Stomach (tissue), 4 donors: ENCODE results near the gene IP6K3.

Experiments
- CTCF ChIP-seq, 7 experiments: fragments of 450-650 bp in 4 of 7; fragments of 200-600 bp in 3 of 7; sonication (generic) in 3 of 7; IDR thresholded peaks; one replicate each; pipeline ENCODE4 v1.5.1; 2016 to 2019; ENCODE audit warnings: antibody characterized with exemption in 7 of 7, control low read depth in 2 of 7, mild to moderate bottlenecking in 1 of 7
- EP300 ChIP-seq: sonication (generic); formaldehyde crosslinking; IDR thresholded peaks from one replicate; pipeline ENCODE4 v1.6.1; 2017; ENCODE audit warnings: antibody characterized with exemption
- POLR2A ChIP-seq, 4 donors: fragments of 450-650 bp; IDR thresholded peaks; one replicate each; pipeline ENCODE4 v1.6.1; 2016; ENCODE audit warnings: antibody characterized with exemption in 4 of 4, control low read depth in 2 of 4, mild to moderate bottlenecking in 1 of 4, moderate library complexity in 1 of 4
- POLR2AphosphoS5 ChIP-seq, 3 donors: sonication (generic); formaldehyde crosslinking; IDR thresholded peaks; one replicate each; pipeline ENCODE4 v1.6.1; 2016; ENCODE audit warnings: antibody characterized with exemption in 3 of 3

GRCh38 chr6:33763483-33763882, 16.8 kb upstream of the IP6K3 start:
- TF ChIP-seq CTCF (IDR thresholded peaks at IDR 0.05): no peak
- TF ChIP-seq EP300: no peak
- no peak for TF ChIP-seq POLR2AphosphoS5 (IDR thresholded peaks at IDR 0.05)
- TF ChIP-seq POLR2A (IDR thresholded peaks at IDR 0.05): no peak
